Activated CD4-positive, alpha-beta T cell treated with anti-CD3 and anti-CD28 coated beads, Interleukin-2, amount 50 U/mL, for 24 hours (primary cell): Measurements from ENCODE around the gene COQ9.

Experiments used
- DNase-seq, 2 donors: peaks; one replicate each; pipeline ENCODE4 v3.0.0-alpha.2; 2020; ENCODE audit warnings: low read depth in 1 of 2, low spot score in 1 of 2

COQ9 gene

GRCh38 chr16:57510016-57510871 lies 63.0 kb downstream of the COQ9 start:
- DNase-seq: no peak
